HG02973 (cell line): ENCODE measurements around the gene PRR7.
A peak's percentile ranks its signal among the peaks of the same experiment; 100 is the strongest.

ENCODE experiments used
- ATAC-seq: cut with Tn5 transposase; IDR thresholded peaks from one replicate; pipeline ENCODE4 v1.9.1; 2021; ENCODE audit warnings: moderate library complexity; ENCODE audit not compliant: unreplicated experiment

Gene PRR7

DNA sequence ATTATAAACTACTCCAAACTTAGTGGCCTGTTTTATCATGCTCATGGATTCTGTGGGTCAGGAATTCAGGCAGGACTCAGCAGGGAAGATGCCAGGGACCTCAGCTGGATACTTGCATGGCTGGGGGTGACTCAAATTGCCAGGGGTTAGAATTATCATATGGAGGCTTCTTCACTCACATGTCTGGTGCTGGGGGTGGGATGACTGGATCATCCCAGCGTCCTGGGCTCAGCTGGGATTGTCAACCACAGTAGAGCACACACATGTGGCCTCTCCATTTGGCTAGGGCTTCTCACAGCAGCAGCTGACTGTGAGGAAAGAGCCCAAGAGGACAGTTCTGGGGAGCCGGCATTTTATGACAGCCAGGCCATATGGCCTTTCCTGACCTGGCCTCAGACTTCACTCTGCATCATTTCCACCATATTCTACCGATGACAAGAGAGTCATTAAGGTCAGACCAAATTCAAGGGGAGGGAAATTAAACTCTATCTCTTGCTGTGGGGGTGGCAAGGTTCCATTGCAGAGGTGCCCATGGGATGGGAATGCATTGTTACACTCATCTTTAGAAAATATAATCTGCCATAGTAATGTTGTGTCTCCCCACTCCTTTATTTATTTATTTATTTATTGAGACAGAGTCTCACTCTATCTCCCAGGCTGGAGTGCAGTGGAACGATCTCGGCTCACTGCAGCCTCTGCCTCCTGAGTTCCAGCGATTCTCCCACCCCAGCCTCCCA is 25.4 kb upstream of the PRR7 start:
- no peak for ATAC-seq

DNA sequence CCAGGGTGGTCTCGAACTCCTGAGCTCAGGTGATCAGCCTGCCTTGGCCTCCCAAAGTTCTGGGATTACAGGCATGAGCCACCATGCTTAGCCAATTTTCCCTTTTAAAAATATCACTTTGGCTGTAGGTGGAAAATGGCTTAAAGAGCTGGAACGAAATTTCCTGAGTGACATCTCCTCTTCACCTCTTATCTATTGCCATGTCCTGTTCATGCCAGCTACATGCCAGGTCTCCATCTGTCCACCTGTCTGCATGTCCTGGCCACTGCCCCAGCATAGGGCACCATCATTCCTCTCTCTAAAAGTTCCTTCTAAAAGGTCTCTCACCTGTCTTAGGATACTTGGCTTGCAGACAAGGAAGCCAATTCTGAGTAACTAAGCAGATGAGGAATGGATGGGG is 22.9 kb upstream of the PRR7 start:
- no peak for ATAC-seq

DNA sequence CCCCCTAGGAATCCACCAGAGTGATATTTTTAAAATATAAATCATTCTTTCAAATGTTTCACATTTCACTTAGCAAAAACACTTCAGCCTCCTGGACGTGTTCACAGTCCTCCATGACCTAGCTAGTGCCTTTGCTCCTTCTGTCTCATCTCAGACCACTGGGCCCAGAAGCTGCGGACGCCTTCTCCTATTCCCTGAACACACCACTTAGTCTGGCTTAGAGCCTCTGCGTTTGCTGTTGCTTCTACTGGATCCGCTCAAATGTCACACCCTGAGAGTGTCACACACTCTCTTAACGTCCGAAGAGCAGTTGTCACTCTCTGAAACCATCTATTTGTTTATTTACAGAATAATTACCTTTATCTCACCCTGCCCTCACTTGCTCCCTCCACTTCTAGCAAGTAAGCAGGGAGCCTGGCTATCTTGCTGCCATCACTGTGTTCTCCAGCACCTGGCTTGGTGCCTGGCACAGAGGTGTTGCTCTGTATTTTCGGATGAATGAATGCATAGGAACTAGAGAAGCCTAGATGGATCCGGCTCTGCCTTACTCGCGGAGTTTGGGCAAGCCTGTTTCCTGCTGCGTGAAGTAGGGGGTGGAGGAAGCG is 21.3 kb upstream of the PRR7 start:
- ATAC-seq: no peak

DNA sequence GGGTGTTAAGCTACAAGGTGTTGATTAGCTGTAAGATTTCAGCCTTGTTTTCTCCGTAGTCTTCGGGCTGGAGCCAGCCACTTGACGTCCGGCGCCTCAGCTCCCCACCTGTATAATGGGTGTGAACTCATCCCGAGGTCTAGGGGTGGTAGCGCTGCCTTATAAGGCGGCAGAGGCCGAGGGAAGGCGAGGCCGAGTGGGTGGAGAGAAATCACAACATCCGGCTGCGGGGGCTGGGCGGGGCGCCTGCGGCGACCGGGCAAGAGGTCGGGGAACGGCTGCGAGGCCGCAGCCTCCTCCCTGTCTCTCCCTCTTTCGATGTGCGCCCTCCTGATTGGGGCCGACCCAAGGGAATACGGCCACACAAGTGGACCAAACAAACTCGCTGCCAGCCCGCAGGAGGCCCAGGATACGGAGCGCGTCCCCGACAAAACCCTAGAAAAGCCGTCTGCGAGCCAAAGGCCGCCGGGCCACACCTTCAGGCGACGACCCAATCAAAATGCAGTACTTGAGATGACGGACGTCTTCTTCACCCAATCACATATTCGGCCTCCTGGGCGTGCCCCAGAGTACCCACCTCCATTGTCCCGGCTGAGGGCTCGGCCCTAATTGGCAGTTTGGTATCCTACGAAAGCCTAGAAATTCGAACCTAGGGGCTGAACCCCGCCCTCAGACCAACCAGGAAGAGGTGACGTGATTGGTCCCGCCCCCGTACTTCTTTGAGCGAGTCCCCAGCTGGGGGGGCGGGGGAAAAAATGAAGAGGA is 20.6 kb upstream of the PRR7 start:
- peak; percentile 69 for ATAC-seq

DNA sequence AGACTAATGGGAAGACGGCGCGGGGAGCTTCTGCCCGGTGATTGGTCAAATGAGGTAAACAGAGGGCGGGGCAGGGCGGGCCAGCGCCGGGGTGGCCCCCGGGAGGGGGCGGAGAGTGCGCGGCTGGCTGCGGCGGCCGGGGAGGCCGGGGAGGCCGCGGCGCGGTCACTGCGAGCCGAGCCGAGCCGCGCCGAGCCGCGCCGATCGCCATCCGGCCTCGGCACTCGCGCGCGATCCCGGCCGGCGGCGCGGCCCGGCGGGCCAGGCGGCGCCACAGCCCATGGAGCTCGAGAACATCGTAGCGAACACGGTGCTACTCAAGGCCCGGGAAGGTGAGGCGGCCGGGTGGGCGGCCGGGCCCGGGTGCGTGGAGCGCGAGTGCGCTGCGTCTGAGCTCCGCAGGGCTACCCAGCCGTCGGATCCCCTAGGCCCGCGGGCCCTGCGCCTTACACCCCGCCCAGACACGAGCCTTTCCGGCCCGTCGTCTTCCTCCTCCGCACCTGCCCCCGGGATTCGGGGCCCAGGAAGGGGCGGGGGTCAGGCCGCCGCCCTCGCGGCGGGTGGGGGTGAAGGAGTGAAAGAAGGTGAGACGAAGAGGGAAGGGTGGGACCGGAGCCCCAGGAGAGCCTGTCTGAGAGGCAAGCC is 19.9 kb upstream of the PRR7 start, which contains the start of gene GRK6:
Gene GRK6 (plus strand): TSS at position 111 of the 645 bp plus-strand sequence. CDS start 170 bp downstream, at position 281.
- ATAC-seq: peak; percentile 10

DNA sequence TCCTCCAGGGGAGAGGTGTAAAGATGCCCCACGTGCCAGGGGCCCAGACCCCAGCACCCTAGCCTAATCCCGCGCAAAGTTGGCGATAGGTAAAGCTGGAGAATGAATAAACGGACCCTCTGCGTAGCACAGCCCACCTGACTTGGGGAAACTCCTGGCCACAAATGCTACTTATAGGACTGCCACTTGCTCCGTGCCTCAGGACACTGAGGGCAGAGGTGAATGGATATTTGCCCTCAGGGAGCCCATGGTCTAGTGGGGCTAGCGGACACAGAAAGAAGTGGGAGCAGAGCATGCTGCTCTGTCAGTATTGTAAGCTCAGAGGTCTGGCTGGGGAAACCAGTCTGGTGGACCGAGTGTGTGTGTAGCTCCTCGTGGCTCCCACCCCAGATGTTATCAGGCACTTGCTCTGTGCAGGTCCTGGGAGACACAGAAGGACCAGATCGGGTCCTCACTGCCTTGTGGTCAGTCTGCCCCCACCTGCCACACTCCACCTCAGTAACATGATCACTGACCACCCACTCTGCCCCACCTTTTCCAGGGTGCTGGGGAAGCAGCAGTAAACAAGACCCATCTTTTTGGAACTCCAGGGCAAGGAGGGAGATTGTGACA is 19.3 kb upstream of the PRR7 start:
- ATAC-seq: no peak

DNA sequence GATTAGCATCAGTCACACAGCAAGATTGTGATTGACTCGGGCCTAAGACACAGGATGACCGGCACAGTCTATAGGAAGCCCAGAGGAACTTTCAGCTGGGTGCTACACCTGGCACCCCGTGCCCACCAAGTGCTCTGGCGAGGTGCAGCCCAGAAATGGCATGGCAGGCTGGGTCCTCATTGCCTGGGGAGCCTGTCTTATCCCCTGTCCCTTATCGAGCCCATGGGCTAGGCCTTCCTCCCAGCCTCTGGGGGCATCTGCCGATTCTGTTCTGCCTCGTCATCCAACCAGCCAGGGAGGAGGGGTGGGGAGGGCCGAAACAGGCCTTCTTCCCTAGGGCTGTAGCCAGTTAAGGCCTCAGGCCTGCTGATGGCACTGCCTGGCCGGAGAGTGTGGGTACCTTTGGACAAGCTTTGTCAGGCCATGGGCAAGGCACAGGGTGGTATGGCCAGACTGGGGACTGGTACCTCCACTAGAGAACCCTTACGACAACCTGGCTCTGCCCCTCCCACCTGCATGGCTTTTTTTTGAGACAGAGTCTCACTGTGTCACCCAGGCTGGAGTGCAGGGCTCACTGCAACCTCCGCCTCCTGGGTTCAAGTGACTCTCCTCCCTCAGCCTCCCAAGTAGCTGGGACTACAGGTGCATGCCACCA is 18.6 kb upstream of the PRR7 start:
- no peak for ATAC-seq

DNA sequence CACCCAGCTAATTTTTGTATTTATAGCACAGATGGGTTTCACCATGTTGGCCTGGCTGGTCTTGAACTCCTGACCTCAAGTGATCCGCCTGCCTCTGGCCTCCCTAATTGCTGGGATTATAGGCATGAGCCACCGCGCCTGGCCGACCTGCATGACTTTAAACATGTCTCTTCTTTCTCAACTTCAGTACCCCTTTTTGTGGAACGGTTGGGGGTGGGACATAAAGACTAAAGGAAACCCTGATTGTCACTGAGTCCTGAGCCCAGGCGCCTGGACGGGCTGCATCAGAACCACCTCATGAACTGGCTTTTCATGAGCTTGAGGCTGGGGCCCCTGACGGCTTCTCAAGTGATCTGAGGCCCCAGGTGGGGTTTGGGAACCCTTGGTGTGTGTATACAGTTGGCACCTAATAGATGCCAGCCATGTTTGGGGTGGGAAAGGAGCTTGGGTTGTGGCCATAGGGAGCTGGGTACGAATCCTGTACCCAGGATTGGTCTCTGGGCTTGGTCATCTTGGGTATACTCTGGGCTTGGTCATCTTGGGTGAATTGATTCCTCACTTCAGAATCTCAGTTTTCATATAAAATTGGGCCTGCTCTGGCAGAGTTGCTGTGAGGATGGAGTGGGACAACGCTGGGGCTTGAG is 17.9 kb upstream of the PRR7 start:
- no peak for ATAC-seq

DNA sequence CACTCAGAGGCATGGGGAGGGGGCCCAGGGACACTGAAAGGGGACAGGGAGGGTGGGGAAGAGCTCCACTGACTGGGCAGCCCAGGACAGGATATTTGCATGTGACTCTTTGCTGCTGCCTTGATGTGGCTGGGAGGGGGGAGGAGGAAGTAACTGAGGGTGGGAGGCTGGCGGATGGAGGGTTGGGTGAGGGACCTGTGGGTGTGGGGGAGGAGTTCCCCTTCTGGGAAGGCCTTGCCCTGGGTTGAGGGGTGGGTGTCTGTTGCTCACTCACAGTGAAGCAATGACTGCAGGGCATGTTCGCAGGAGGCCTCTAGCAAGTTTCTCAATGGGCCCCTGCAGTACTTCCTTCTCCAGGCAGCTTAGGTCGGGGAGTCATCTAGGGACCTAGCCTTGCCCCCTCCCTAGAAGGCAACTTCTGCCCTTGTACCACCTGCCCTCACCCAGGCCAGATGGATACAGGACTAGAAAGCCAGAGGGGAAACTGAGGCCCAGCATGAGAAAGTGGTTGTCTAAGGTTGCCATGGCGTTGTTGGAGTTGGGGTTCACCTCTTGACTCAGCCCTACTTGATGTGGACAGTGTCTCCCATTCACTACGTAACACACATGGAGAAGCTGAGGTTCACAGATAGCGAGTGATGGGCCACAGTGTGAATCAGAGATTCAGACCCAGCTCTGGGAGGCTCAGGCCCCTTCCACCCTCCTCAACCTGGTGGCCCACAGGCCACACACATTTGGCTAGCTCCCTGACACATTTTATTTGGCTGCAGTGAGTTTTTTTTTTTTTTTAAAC is 17.2 kb upstream of the PRR7 start:
- ATAC-seq: no peak

DNA sequence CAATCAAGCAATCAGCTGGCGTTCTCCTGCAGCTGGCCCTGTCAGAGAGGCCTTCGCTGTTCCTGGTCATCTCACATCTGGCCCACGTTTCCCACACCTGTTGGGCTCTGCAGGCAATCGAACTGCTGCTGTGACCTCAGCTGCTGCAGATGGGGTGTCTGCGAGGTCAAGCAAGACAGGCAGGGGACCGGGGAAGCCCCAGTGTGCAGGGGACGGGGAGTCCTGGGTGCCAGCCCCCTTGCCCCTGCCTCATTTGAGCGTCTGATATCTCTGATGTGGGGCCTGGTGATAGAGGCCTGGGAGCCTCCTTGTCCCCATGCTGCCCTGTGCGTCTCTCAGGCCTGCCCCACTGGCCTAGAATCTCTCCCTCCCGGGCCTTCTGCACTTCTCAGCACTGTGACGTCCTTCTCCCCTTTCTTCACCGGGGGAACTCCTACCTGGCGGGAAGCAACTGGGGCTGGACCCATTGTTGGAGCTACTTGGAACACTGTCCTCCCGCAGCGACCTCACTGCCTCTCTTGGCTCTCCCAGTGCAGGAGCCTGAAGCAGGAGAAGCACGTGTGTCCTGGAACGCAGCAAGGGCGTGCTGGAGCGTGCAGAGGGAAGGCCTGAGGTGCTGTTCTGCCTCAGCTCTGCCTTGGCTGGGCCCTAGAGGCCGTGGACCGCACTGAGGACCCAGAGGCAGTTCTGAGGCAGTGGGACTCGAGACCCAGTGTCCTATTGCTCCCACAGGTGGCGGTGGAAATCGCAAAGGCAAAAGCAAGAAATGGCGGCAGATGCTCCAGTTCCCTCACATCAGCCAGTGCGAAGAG is 16.3 kb upstream of the PRR7 start:
- no peak for ATAC-seq

DNA sequence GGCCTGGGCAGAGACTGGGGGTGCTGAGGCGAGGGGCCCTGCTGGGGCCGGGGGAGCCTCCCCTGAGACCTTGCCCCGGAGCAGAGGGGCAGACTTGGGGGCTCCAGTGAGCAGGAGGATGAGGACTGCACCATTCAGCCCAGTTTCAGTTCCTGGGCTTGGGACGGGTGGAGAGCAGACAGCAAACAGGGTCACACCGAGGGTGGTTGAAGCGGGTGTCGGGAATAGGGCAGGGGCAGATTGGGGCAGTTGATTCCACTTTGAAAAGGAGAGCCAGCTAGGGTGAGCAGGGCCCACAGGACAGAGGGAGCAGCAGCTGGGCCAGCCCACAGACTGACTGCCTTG is 15.7 kb upstream of the PRR7 start:
- no peak for ATAC-seq

DNA sequence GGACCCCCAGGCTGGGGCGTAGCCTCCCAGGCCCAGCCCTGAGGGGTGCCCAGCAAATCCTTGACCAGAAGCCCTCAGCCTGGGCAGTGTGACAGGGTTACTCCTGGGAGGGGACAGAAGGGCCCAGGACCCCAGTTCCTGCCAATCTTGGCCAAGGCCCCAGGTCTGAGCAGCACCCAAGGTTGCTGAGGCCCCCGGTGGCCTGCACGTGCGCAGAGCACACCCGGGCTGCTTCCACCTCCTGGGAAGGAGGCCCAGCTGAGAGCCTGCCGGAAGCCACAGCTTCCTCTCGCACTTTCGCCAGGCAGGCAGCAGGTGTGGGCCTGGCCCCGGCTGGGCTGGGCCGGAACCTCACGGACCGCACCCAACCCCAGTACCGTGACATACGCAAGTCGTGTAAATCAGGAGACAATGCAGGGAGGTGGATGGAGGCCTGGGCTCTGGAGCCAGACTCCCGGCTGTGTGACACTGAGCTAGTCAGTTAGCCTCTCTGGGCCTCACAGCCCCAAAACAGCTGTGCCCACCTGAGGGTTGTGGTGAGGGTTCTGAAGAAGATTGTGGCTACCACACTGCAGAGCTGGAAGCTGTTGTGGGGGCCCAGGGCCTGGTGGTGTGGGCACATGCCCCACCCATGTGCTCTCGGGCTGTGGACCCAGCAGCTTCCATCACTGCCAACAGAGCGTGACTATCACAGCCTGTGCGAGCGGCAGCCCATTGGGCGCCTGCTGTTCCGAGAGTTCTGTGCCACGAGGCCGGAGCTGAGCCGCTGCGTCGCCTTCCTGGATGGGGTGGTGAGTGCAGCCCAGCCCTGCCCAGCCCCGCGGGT is 15.1 kb upstream of the PRR7 start:
- peak; percentile 36 for ATAC-seq

DNA sequence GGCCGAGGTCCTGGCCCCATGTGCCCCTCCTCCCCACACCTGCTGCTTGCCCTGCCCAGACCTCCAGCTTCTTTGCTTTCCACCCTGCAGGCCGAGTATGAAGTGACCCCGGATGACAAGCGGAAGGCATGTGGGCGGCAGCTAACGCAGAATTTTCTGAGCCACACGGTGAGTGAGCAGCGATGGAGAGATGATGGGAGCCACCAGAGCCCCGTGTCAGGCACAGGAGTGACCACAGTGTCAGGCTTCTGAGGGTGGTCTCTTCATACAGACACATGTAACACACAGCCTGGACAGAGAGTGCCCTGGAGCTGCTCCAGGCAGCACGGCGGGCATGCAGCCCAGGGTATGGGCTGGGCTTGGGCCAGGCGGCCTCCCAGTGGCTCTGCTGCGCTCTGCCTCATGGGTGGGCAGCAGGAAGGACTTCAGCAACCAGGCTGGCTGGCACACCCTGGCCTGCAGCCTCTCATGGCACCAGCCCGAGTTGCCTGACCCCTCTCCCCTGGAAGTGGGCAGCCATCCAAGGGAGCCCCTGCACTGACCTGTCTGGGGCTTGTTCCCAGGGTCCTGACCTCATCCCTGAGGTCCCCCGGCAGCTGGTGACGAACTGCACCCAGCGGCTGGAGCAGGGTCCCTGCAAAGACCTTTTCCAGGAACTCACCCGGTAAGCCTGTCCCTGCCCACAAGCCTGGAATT is 14.3 kb upstream of the PRR7 start:
- no peak for ATAC-seq

DNA sequence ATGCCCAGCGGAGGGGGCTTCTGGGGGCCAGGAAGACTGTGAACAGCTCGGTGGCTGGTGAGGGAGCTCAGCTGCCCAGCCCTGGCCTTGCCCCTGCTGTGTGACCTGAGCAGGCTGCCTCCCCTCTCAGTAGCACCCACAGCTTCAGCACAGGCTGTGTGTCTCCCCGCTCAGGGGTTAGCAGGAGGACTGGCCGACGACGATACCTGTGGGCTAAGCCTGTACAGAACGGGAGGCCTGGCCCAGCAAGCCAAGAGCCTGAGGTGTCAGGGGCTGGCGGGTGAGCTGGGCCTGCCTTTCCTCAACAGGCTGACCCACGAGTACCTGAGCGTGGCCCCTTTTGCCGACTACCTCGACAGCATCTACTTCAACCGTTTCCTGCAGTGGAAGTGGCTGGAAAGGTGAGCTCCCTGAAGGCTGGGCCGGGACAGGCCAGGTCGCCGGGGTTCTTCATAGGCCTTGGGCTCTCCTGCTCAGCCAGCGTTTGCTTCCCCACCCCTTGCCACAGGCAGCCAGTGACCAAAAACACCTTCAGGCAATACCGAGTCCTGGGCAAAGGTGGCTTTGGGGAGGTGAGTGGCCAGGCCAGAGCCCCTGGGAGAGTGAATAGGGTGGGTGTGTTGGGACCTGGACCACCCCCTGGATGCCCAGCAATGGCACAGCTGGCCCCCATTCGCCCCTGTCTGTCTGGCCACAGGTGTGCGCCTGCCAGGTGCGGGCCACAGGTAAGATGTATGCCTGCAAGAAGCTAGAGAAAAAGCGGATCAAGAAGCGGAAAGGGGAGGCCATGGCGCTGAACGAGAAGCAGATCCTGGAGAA is 13.6 kb upstream of the PRR7 start:
- ATAC-seq: no peak

DNA sequence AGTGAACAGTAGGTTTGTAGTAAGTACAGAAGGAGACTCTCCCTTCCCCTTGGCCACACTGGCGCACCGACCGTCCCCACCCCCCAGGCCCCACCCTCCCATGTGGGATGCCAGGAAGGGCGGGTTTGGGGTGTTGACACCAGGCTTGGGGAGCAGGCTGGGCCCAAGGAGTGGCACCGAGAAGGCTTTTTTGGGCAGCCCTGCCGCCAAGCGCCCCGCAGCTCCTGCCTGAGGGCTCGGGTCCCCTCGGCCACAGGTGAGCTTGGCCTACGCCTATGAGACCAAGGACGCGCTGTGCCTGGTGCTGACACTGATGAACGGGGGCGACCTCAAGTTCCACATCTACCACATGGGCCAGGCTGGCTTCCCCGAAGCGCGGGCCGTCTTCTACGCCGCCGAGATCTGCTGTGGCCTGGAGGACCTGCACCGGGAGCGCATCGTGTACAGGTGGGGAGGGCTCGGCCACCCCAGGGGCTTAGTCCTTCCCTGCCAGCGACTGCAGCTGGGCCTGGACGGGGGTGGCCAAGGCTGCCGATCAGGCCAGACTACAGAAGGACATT is 12.9 kb upstream of the PRR7 start:
- ATAC-seq: no peak

DNA sequence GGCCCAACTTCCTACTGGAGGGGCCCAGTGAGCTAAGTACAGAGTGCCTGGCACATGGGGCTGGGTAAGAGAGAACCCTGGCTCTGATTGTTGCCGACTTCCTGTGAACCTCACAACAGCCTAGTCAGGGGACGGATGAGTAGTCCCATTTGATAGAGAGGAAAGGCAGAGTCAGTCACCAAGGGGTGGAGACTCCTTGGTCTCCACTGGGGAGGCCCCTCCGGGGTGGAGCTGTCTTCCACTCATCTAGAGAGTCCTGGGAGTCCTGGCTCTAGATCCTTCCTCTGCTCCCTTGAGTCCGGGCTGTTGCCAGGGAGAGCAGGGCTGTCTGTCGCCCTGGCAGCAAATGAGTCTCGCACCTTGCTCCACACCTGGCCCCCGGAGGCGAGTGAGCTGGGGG is 12.2 kb upstream of the PRR7 start:
- no peak for ATAC-seq
